CD4-positive, alpha-beta T cell treated with Interleukin-15 for 1 hour (primary cell): ENCODE results near the gene TNNC1.

Experiments used
- DNase-seq: peaks from one replicate; pipeline ENCODE4 v3.0.0-alpha.2; 2020

TNNC1 gene

DNA sequence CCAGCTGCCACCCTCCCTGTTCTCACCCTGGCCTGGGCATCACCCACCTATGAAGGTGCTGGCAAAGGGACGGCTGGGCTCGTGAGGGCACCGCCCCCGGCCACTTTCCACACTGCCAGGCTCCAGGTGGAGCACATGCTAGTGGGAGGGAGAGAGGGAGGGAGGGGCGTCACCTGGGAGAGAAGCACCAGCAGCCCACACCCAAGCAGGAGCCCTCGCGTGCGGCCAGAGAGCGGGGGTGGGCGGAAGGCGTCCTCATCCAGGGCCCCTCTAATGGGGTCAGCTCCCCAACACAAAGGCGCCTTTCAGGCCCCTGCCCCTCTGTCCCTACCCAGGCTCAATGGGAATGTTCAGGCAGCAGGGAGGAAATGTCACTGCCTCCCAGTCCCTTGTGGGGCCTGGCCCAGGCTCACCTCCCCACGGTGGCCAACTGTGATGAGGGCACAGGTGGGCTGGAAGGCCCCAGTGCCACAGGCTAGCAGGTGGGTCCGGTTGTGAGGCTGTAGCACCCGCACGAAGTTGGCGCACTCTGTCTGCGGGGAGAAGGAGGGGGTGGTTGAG lies 12.0 kb downstream of the TNNC1 start:
- DNase-seq = no peak

GRCh38 chr3:52441091-52441771 lies 12.6 kb downstream of the TNNC1 start:
- DNase-seq = peak; percentile 4

GRCh38 chr3:52440671-52441070 lies 13.2 kb downstream of the TNNC1 start:
- DNase-seq = no peak

DNA sequence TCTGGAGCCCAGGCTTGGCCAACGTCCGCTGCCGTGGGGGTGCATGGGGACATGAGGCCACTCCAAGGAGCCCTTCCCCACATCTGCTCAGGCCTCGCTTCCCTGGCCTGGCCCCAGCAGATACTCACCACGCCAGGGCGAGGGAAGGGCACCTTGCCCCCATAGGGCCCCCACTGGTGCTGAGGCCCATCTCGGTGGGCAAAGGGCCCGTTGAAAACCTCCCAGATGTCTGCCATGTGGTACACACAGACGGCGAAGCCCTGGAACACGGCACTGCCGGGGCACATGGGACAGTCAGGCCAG lies 13.6 kb downstream of the TNNC1 start:
- DNase-seq = no peak

DNA sequence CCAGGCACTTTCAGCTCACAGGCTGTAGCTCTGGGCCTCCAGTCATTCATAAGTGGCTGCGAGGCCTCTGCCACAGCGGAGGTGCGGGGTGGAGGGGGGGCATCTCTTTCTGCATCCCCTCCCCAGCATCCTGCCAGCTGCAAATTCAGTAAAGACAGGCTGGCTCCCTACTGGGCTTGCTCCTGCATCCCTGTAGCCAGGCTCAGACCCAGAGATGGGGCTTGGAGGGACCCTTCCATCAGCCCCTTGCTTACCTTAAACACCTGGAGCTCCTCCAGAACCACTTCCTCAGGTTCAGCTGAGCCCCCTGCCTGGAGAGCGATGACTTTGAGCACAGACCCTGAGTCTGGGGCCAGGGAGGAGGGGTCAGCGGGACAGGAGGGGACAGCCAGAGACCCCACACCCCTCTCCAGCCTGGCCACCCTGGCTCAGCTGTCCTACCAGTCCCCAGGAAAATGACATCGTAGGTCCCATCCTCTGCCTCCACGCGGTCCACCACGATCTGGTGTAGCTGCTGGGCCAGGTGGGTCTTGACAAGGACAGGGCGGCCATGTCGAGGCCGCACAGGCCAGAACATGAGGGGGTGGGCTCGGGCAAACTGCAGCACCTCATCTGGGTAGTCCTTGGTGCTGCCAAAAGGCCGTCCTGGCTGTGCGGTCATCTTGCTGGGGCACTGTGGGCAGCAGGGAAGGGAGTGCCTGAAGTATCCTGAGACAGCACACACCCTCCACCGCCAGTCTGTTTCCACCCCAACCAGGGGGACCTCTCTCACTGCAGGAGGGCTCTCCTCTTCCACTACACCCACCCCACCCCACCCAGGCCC lies 14.2 kb downstream of the TNNC1 start:
- peak; percentile 15 for DNase-seq

- no peak for DNase-seq
Observed at GRCh38 chr3:52438579-52439425, 15.0 kb downstream of the TNNC1 start.

DNA sequence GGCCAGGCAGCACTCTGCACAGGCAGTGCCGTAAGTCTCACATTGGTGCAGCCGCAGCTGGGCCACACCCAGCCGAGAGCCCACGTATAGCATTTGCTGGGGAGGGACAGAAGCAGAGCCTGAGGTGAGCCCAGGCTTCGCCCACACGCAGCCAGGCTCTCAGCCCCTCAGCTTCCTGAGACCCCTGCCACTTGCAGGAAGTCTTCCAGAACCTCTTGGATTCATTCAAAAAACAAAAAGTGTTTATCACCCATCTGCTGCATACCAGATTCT lies 15.8 kb downstream of the TNNC1 start:
- no peak for DNase-seq

GRCh38 chr3:52437326-52438103 lies 16.3 kb downstream of the TNNC1 start:
- no peak for DNase-seq

DNA sequence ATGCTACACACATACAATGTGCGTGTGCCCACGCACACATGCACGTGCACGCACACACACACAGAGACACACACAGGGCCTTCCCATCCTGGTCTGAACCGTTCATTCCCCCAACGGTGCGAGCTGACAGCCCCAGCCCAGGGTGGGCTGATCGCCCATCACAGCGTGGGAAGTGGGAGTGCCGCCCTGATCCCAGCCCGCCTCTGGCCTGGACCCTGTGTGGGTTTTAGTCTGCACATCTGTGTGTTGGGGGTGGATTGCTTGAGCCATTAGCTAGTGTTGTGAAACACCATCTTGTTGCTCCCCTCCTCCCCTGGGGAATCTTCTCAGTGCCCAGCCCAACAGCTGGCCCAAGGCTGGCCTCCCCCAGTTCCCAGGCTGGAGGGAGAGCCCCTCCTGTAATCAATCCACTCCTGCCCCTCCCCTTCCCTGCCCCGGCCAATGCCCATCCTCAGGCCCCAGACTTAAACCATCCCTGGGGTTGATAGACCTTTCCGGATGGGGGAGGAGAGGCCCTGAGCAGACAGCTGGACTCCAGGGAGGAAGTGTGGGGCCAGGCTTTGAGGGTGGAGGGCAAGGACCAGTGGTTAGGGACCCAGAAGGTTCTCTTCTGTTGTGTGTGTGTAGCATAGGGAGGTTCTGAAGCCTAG lies 17.2 kb downstream of the TNNC1 start:
- no peak for DNase-seq

DNA sequence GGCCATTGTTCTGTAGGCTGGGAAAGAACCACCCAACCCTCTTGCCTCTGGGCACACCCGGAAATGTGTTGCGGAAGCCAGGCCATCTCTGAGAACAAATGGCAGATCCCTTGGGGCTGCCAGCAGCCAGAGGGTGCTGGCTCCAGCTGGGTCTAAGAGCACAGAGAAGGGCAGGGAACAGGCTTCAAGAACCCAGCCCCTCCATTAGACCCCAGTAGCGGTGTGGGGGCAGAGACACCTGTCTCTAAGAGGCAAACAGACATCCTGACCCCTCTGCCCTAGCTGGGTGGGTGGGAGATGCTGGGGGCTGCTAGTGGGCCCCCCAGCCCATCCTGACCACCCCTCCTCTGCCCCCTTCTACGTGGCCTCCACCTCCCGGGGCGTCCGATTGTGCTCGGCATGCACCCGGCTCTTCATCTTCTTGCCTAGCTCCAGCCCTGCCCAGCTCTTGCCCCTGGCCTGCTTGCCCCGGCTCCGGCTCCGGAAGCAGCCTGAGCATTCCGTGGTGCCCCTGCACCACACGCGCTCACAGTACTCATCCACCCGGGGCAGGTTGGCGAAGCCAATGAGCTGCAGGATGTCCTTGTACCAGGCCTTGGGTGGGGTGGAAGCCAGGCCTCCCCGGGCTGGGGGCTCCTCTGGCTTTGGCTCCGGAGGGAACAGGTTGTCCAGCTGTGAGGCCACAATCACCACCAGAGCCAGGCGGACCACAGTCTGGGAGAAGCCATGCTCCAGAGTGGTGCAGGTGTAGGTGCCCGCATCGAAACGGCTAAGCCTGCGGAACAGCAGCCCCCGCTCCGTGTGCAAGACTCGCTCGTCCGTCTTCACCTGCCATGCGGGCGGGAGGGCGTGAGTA lies 18.4 kb downstream of the TNNC1 start:
- no peak for DNase-seq

GRCh38 chr3:52434491-52435115 lies 19.2 kb downstream of the TNNC1 start:
- DNase-seq = peak; percentile 12

GRCh38 chr3:52433996-52434479 lies 19.8 kb downstream of the TNNC1 start:
- no peak for DNase-seq

DNA sequence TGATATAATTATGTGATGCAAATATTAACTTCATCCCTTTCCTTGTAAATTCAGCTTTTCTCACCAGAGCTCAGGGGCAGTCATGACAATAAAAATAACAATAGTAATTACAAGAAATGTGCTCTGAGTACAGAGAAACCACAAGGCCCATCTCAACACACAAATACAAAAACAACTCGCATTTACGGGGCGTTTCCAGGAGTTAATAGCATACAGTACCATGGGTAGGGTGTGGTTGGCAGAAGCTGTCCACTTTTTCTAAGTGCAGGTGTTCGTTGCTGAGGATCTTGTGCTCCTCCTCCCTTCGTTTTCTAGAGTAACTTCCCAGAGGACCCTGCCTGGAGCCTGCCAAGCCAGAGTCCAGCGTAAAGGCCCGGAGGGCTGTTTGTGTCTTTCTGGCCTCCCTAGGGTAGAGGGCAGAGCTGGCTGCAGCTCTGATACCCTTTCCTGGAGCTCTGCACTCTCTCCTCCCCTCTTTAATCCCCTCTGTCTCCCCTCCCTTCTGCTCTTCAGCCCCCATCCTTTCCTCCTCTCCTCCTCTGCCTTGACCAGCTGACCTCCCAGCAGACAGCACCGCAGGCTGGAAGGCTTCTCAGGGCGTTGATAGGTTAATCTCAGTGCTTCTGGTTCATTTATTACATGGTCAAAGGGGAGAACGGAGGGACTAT lies 20.4 kb downstream of the TNNC1 start:
- DNase-seq = peak; percentile 14

DNA sequence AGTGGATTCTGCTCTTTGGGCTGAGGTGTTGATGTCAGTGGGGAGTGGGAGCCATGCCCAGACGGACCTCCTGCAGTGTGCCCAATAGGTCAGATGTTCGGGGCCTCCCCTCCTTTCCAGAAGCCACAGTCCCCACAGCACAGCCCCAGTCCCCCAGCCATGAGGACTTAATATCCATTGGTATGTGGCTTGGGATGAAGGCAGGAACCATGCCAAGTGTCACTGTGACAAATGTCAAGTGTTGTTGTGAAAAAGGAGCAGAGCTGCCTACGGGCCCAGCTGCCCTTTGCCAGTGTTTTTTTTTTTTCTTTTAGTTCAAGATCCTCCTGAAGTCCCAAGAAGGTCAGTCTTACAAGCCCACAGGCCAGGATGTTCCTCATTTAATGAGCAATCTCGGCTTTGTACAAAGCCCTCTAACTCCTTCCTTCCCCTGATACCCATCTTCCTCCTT lies 21.1 kb downstream of the TNNC1 start:
- peak; percentile 12 for DNase-seq

- DNase-seq = peak; percentile 2
Observed at GRCh38 chr3:52432225-52432624, 21.6 kb downstream of the TNNC1 start.

GRCh38 chr3:52431459-52432223 lies 22.2 kb downstream of the TNNC1 start:
- no peak for DNase-seq

DNA sequence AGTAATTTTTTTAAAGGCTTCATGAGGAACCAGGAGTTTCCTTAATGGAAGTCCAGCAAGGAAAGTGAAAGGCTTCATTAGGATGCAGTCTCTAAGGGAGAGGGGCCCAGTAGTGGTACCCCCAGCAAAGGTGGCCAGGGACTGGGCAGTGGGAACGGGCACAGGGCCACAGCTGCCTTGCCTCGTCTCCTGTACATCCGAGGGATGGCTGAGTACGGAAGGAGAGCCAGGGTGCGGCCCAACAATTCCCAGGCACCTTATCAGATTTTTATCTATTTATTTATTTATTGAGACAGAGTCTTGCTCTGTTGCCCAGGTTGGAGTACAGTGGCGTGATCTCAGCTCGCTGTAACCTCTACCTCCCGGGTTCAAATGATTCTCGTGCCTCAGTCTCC lies 23.4 kb downstream of the TNNC1 start:
- no peak for DNase-seq

DNA sequence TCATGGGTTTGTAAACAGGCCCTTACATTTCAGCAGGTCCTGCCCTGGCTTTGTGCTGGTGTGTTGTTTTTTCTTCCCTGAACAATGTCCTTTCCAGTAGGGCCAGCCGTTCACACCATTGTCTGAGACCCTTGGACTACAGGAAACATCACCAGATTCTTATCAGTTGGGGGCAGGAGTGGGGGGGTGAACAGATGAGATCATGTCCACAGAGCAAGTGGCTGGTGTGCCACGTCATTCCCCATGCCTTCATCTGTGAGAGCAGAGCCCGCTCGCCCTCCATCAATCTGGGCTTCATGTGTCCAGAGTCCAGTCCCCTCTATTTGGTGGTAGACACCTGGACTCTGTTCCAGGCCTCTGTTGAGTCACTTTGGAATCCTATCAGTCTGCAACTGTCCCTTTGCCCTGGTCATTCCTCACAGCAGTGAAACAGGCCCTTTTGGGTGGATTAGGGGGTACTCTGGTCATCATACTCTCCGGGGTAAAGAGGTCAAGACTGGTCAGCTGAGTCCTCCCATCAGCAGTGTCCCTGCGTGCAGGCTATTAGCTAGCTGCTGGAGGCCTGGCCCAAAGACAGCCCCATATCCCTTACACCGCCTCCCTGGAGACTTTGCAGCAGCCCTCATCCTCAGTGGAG lies 23.9 kb downstream of the TNNC1 start:
- no peak for DNase-seq

- no peak for DNase-seq
Observed at GRCh38 chr3:52429031-52429430, 24.8 kb downstream of the TNNC1 start.
